GM15510 (cell line): ENCODE measurements around the gene TADA2A.

ENCODE experiments used
- POLR2A ChIP-seq: IDR thresholded peaks from 3 replicates; pipeline ENCODE4 v1.6.1; 2011; ENCODE audit warnings: borderline replicate concordance; ENCODE audit not compliant: insufficient read length; ENCODE audit errors: extremely low read depth

The TADA2A gene

DNA sequence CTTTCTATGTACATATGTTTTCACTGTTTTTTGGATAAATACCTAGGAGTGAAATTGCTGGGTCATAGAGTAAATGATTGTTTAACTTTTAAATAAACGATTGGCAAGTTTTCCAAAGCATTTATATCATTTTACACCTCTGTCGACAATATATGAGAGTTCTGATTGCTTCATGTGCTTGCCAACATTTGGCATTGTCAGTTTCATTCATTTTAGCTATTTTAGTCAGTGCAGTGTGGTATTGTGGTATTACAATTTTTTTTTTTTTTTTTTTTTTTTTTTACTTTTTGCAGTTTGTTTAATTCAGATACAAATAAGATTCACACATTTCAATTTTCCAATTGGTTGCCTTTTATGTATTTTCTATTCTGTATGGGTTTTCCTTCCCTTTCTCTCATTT lies 26.0 kb downstream of the TADA2A start:
- TF ChIP-seq POLR2A: no peak

DNA sequence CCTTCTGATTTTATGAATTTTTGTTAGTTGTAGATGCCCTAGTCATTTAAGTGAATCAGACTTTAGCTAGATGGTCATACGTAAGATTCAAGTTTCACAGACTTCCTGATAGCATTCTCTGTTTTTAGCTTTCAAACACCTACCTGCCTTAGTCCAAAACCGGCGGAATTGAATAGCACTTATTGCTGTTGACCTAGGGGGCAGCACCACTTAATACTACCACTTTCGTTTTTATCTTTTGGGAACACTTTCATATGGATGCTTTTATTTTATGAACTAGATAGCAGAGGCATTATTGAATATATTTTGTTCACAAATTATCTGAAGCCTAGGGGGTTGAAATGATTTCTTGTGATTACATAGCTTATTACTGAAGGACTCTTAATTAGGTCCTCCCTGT lies 31.5 kb downstream of the TADA2A start:
- TF ChIP-seq POLR2A: no peak

DNA sequence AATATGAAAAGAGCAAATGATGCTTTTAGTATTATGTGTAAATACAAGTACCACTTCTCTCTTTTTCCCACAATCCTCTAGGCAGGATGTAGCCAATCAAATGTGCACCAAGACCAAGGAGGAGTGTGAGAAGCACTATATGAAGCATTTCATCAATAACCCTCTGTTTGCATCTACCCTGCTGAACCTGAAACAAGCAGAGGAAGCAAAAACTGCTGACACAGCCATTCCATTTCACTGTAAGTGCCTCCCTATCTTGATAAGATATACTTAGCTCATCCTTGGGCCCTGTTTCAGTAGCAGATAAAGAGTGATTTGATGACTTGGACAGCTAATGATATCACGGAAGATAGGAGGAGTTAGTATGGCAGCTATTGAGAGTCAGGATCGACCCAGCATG lies 33.7 kb downstream of the TADA2A start:
- TF ChIP-seq POLR2A: no peak

DNA sequence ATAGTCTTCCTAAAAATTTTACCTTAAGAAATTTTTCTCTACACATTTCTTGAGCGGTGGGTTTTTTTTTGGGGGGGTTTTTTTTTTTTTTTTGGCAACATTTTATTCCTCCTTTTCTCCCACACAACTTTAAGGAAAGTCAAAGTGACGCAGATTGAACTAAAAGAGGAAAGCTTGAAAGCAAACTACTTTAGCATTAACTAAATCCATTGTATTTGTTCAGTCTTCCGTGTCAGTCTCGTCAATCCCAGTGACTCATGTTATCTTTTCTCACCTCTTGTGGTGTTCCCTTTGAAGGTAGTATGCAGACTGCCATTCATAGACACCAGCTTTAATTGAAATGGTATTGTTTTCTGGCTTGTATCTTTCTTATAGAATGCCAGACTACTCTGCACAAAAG lies 39.3 kb downstream of the TADA2A start:
- TF ChIP-seq POLR2A: no peak

DNA sequence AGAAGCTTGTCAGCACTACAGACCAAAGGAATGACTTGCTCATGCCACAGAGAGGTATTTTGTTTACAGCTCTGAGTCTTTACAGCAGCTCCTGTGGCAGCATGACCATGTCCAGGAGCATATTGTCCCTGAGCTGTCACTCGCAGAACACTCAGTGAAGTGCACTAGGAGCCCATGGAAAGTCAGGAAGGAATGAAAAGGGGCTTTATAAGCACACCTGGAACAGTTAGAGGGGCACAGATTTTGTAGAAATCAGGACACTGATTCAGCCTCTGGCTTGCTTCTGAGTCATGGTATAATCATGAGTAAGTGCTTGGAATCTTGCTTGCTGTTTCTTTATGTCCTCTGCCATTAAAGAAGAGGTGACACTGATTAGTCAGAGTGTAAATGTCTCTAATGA lies 41.0 kb downstream of the TADA2A start:
- no peak for TF ChIP-seq POLR2A

DNA sequence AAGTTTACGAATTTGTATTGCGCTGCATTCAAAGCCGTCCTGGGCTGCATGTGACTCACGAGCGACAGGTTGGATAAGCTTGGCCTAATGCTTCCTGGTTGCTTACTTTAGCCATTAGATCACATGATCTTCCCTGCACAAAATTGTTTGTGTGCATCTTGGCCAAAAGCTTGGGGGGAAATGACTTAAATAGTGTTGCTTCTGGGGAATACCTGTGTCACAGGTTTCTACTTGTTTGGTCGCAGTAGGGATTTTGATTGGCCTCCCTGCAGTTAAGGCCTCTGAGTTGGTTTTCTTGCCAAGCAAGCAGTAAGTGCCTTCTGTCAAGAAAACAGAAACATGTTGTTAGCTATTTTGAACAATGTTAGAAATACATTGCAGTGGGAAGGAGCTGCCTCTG lies 43.4 kb downstream of the TADA2A start:
- no peak for TF ChIP-seq POLR2A

DNA sequence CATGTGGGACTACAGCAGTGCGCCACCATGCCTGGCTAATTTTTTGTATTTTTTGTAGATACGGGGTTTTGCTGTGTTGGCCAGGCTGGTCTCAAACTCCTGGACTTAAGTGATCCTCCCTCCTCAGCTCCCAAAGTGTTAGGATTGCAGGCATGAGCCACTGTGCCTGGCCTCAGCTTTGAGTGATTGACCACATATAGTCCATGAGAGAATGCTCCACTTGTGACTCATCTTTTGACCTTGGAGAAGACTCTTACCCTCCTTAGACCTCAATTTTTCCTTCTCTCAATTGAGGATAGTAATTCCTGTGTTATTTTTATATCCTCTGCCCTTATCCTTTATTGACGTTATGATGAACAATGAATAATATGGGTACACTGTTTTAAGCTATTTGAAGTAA lies 52.1 kb downstream of the TADA2A start:
- TF ChIP-seq POLR2A: no peak

DNA sequence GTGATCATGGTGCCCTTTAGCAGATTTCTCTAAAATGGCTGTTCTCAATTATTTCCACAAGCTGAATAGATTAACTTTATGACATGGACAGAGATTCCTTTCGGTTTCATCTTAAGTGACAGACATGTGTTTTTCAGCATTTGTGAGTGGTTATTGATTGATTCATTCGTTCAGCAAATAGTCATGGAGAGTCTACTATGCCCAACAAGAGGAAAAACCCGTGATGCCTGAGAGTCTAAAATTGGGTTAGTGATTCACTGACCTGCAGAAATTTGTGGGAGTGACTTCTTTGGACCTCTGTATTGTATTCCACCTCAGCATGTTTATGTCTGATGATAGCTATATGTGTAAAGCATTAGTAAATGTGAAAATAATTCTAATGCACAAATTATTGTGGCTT lies 55.0 kb downstream of the TADA2A start:
- TF ChIP-seq POLR2A: no peak

DNA sequence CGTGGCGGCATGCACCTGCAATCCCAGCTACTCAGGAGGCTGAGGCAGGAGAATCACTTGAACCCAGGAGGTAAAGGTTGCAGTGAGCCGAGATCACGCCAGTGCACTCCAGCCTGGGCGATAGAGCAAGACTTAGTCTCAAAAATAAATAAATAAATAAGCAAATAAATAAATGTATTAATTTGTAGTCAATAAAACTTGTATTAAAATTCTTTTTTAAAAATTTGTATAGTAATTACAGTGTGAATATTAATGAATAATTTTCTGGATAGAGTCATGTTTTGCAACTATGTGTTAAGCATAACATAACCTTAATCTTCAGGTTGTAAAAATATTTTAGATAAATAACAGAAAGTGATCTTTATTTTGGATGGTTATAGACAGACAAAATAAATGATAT lies 55.8 kb downstream of the TADA2A start:
- TF ChIP-seq POLR2A: no peak

DNA sequence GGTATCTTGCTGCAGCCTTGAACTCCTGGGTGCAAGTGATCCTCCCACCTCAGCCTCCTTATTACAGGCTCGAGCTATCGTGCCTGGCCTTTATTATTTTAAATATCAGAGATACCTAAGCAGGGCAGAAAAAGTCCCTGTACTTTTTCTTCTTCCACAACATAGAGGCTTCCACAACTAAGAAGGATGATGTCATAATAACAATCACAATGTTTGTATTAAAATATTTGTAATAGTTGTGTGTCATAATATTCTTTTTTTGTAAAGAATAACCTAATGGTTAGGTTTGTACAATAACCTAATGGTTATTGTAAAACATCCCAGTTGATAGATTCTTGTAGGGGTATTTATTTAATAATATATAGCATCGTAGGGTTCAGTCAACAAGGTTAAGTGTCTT lies 56.4 kb downstream of the TADA2A start:
- TF ChIP-seq POLR2A: no peak

DNA sequence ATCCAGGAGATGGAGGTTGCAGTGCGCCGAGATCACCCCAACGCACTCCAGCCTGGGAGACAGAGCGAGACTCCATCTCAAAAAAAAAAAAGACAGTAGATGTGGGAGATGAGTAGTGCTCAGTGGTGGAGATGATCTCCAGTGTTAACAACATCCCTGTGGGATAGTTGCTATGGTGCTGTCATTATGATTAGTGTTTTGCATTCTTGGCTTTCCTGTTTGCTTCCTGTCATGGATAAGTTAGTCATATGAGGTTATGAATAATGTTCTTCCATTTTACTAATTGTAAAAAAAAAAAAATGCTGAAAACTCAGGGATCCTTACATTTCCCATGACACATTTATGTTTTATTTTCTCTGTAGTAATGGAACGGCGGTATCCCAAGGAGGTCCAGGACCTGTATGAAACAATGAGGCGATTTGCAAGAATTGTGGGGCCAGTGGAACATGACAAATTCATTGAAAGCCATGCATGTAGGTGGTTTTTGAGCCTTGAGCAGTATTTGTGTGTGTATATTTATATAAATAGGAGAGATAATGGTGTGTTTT lies 58.5 kb downstream of the TADA2A start:
- no peak for TF ChIP-seq POLR2A

DNA sequence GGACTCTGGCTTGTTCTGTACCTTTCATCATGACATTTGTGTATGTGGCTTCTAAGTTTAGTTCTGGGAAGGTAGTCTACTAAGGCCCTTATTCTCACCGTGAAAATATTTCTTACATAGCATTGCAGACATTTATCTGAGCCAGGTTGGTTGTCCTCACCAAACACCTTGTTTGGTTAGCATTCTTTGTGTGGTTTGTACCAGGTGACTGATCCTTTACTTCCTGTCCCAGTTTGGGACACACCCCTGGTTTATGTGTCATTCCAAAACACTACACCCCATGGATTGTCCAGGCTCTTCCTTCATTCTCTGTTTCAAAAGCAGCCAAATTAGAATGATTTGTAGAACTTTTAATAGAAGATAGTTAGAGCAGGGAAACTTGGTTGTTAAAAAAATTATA lies 59.8 kb downstream of the TADA2A start:
- no peak for TF ChIP-seq POLR2A

DNA sequence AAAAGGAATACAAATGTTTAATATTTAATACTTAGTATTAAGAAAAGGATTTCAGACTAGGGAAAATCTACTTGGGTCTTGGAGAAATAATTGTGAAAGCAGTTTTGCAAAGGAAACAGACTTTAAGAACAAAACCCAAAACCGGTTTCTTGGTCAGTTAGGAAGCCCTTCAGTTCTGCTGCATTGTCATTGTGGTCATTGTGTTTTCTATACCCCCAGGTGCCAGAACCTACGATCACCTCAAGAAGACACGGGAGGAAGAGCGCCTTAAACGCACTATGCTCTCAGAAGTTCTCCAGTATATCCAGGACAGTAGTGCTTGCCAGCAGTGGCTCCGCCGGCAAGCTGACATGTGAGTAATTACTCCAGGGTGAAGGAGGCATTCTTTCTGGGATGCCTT lies 63.5 kb downstream of the TADA2A start:
- no peak for TF ChIP-seq POLR2A

DNA sequence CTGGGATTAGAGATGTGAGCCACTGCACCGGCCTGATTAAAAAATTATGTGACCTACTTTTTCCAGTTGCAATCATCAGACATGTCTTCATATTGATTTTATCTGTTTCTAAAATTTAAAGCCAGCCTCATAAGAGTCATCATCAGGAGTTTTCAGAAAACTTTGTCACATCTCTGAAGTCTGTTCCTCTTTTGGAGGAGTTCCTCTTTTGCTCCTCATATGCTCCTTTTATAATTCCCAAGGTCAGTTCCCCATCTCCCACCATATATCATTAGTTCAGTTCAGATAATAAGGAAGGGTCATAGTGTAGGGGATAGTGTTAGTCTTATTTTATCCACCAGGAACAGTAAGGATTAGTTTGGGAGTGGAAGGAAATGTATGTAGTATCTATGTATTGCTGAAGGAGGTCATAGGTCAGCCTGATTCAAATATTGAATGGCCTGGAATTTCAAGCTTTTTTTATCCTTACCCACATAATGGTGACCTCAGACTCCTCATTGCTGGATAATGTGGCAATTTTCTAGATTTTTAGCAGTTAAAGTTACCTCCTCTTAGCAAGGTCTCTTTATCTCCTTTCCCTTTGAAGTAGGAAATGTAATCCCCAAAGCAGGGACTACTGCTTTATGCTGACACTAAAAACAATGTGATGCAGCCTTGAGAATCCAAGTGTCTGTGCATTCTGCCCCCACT lies 69.2 kb downstream of the TADA2A start:
- TF ChIP-seq POLR2A: no peak

DNA sequence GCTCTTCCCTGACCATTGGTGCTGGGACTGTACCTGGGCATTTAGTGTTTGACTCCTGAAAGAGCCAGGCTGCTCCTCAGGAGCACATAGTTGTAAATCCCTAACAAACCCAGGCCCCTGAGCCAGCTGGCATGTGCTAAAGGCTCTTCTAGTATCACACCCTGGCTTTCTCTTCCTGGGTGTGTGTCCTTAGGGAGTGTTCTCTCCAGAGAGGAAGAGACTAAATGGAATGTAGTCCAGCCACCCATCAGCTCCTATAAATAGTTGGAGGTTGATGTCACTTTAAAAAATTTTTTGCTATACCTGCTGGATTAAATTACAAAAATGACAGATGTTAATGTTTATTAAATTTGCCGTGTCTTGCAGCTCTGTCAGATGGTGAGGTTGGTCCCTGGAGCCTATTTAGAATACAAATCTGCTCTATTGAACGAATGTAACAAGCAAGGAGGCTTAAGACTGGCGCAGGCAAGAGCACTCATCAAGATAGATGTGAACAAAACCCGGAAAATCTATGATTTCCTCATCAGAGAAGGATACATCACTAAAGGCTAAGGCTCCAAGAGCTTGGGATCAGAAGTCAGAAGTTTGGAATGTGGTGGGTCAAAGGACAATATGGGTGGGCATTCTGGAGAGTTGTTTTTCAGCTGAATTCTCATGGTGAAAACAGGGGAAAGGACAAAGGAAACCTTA lies 69.9 kb downstream of the TADA2A start:
- no peak for TF ChIP-seq POLR2A

DNA sequence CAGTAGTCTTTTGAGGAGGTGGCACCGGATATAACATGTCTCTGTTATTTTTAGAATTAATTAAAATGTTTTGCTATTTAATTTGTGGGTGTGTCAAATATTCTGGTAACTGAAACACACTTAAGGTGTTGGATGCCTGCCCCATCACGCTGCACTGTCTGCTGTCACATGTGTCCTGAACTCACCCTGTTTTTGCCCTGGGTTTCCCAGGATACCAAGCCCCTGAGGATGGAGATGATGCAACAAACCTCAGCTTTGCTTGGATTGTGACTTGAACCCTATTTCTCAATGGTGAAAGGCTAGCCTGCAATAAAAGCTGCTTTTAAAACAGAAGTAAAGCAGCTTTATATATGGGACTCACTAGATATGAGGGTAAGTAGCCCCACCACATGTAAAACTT lies 71.5 kb downstream of the TADA2A start:
- no peak for TF ChIP-seq POLR2A

DNA sequence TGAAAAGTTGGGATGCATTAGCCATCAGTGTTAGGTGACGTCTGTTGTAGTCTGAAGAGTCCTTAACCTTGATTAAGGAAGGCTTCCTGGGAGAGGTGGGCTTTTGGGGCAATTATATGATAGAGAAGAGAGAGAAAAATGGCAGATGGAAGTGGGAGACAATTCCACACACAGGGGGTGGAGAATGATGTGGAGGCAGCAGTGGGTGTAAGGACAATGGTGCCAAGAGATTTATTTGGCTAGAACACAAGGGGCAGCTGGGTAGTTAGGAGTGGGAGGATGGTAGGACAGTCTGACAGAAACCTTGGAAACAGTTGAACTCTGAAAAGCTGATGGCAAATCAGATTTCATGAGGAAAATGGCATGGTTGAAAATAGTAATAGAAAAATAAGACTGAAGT lies 72.3 kb downstream of the TADA2A start:
- TF ChIP-seq POLR2A: no peak

DNA sequence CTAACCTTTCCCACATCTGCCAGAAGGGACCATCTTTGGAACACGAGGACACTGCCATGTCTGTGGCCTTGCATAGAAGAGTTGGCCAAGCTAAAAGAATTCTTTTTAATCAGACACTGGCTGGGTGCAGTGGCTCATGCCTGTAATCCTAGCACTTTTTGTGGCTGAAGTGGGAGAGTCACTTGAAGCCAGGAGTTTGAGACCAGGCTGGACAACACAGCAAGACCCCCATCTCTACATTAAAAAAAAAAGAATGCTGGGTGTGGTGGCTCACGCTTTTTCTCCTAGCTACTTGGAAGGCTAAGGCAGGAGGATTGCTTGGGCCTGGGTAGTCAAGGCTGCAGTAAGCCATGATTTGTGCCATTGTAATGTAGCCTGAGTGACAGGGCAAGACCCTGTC lies 73.7 kb downstream of the TADA2A start:
- TF ChIP-seq POLR2A: no peak
